ENCODE results near the gene PWWP2B.

- TF ChIP-seq EZH2phosphoT487 (IDR thresholded peaks at IDR 0.05; ENCODE audit: insufficient read depth, low read depth) (no peak), EZH2 (IDR thresholded peaks at IDR 0.05; ENCODE audit: insufficient read depth, poor library complexity, severe bottlenecking) (no peak)
Observed at GRCh38 chr10:132425757-132426155, 28.8 kb downstream of the PWWP2B start.
